K562 (cell line): ENCODE results near the gene PAQR7. TPM values are rescaled to one million over a fixed set of nuclear protein-coding genes. Genes with fewer than 3 reads are reported as not detected.

ENCODE experiments used
- ADNP ChIP-seq: fragments of 200-800 bp; sonication (Bioruptor generic); IDR thresholded peaks from 2 replicates; pipeline ENCODE4 v1.6.1; 2016; ENCODE audit warnings: missing genetic modification characterization, missing compliant biosample characterization
- ASH1L ChIP-seq: fragments of 450-650 bp; IDR thresholded peaks from 2 replicates; pipeline ENCODE4 v1.6.1; 2018; ENCODE audit warnings: borderline replicate concordance, mild to moderate bottlenecking, low read depth; ENCODE audit not compliant: partially characterized antibody
- KHSRP ChIP-seq: fragments of 450-650 bp; IDR thresholded peaks from 2 replicates; pipeline ENCODE4 v1.6.1; 2017
- NFE2L1 ChIP-seq: fragments of 450-650 bp; IDR thresholded peaks from 2 replicates; pipeline ENCODE4 v1.6.1; 2016; ENCODE audit warnings: missing genetic modification characterization, low read depth, mild to moderate bottlenecking, missing compliant biosample characterization, moderate library complexity, borderline replicate concordance
- NFIC ChIP-seq: fragments of 450-650 bp; IDR thresholded peaks from 2 replicates; pipeline ENCODE4 v1.6.1; 2017; ENCODE audit warnings: mild to moderate bottlenecking, inconsistent platforms
- NR4A1 ChIP-seq, 2 experiments: fragments of 250-450 bp in 1 of 2; fragments of 450-650 bp in 1 of 2; sonication (Bioruptor Pico) in 1 of 2; IDR thresholded peaks; 2 replicates each; pipeline versions ENCODE4 v1.4.0 to v1.6.1; 2016 to 2020; ENCODE audit warnings: mild to moderate bottlenecking in 2 of 2, missing compliant biosample characterization in 1 of 2, missing genetic modification characterization in 1 of 2, moderate library complexity in 1 of 2
- PCBP2 ChIP-seq: fragments of 200-400 bp; formaldehyde crosslinking; IDR thresholded peaks from 2 replicates; pipeline ENCODE4 v1.6.1; 2018; ENCODE audit warnings: low read length, low read depth, mild to moderate bottlenecking, moderate library complexity; ENCODE audit not compliant: poor library complexity, severe bottlenecking
- POLR2B ChIP-seq: fragments of 450-650 bp; IDR thresholded peaks from 2 replicates; pipeline ENCODE4 v1.6.1; 2018; ENCODE audit warnings: low read depth; ENCODE audit not compliant: partially characterized antibody
- RBFOX2 ChIP-seq: fragments of 200-400 bp; formaldehyde crosslinking; IDR thresholded peaks from 2 replicates; pipeline ENCODE4 v1.6.1; 2017; ENCODE audit warnings: low read depth, mild to moderate bottlenecking, low read length, moderate library complexity
- SNIP1 ChIP-seq: fragments of 450-650 bp; IDR thresholded peaks from 2 replicates; pipeline ENCODE4 v1.7.1; 2017; ENCODE audit warnings: low read depth, mild to moderate bottlenecking
- SRF ChIP-seq, 2 experiments: fragments of 250-450, 450-650 bp in 1 of 2; sonication (Bioruptor Pico) in 1 of 2; sonication (generic) in 1 of 2; formaldehyde crosslinking; IDR thresholded peaks; 2 replicates each; pipeline versions ENCODE4 v1.5.0 to v1.5.1; 2020 to 2022; ENCODE audit warnings: mild to moderate bottlenecking in 1 of 2, missing genetic modification reagents in 1 of 2
- TRIM24 ChIP-seq, 2 experiments: fragments of 450-650 bp; IDR thresholded peaks; 2 replicates each; pipeline ENCODE4 v1.6.1; 2016
- USF2 ChIP-seq: sonication (generic); formaldehyde crosslinking; IDR thresholded peaks from 2 replicates; pipeline ENCODE4 v1.5.0; 2020; ENCODE audit warnings: missing genetic modification reagents
- XRCC3 ChIP-seq: fragments of 450-650 bp; IDR thresholded peaks from 2 replicates; pipeline ENCODE4 v1.6.1; 2017; ENCODE audit warnings: mild to moderate bottlenecking, moderate library complexity
- ZFP36 ChIP-seq: fragments of 150-350 bp; IDR thresholded peaks from 2 replicates; pipeline ENCODE4 v1.6.1; 2018; ENCODE audit warnings: low read length, low read depth; ENCODE audit not compliant: partially characterized antibody
- ZNF253 ChIP-seq: fragments of 250-450 bp; sonication (Bioruptor Pico); conservative IDR thresholded peaks from 2 replicates; pipeline ENCODE4 v1.6.1; 2021; ENCODE audit warnings: mild to moderate bottlenecking
- ZNF639 ChIP-seq, 2 experiments: fragments of 200-800 bp in 1 of 2; sonication (Bioruptor generic) in 1 of 2; sonication (generic) in 1 of 2; formaldehyde crosslinking in 1 of 2; IDR thresholded peaks in 1 of 2; conservative IDR thresholded peaks in 1 of 2; 2 replicates each; pipeline versions ENCODE4 v1.5.0 to v1.6.1; 2016 to 2020; ENCODE audit warnings: missing compliant biosample characterization in 1 of 2, missing genetic modification characterization in 1 of 2, missing genetic modification reagents in 1 of 2
- polyA plus RNA-seq, 8 experiments: library from polyadenylated mRNA; depleted of rRNA in 4 of 8; stranded (reverse) in 5 of 8; unstranded in 3 of 8; fragments of >200 nt; fragmentation: Nextera tagmentation in 2 of 8; fragmentation: Illumina TruSeq in 1 of 8; extraction: Ambion mirVana in 2 of 8; extraction: Trizol in 1 of 8; gene quantifications; 2 replicates each; pipeline versions ENCODE4 v1.2.1 to v1.2.3, GENCODE V29; 2011 to 2014; ENCODE audit warnings: inconsistent platforms in 1 of 8, missing spikeins in 1 of 8
- total RNA-seq, 7 experiments: library from RNA; depleted of rRNA in 6 of 7; stranded (reverse); fragments of >200 nt in 6 of 7; fragmentation: Illumina TruSeq in 2 of 7; extraction: Trizol in 2 of 7; gene quantifications; 2 replicates each; pipeline versions ENCODE4 v1.2.1 to v1.2.3, GENCODE V29; 2011 to 2021; ENCODE audit warnings: low replicate concordance in 1 of 7
- TF ChIP-seq, protein P1 (sequence below): fragments of 250-450 bp; sonication (Bioruptor Pico); IDR thresholded peaks from 2 replicates; pipeline ENCODE4 v1.8.0; 2022; ENCODE audit warnings: inconsistent platforms, mild to moderate bottlenecking, moderate library complexity, borderline replicate concordance
- TF ChIP-seq, protein P2 (sequence below): fragments of 250-450 bp; sonication (Bioruptor Pico); IDR thresholded peaks from 2 replicates; pipeline ENCODE4 v1.5.0; 2020; ENCODE audit warnings: mild to moderate bottlenecking
- TF ChIP-seq, protein P3 (sequence below), 2 experiments: fragments of 450-650 bp; IDR thresholded peaks; 2 replicates each; pipeline ENCODE4 v1.6.1; 2016

The PAQR7 gene
- total and polyA plus RNA-seq, 9 of the 15 experiments (the other 6 are each of a cell fraction or from before 2014, with no cell fraction given) = 1.1 to 5.2 (median 2.6) TPM

DNA sequence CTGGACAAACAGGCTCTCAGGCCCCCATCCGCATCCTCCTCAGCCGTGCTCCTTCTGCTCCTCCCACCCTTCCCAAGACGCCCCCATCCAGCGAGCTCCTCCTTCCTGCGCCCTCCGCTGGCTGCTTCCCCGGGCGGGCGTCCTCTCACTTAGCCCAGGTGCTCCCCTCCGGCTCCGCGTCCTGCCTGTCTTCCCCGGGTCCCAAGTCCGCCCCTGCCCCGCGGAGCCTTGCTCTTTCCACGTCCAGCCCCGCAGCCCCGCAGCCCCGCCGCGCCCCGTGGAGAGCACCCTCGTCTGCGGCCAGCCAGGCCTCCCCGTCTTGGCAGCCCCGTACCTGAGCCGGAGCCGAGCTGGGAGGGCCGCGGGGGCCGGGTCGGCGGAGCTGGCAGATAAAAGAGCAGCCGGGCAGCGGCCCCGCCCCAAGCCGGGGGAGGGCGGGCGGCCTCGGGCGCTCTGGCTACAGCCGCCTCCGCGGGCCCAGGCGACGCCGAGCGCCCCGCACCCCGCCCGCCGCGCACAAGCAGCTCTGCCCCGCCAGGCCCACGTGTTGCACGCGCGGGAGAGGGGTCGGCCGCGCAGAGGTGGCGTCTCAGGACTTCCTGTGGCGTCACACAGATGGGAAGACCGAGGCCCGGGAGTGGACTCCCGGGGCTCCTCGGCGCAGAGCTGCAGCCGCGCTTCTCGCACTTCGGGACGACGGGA, at the start of gene PAQR7 (continued):
- TF ChIP-seq ZFP36 = no peak
- peak; percentile 87 for TF ChIP-seq RBFOX2
- TF ChIP-seq USF2 = peak; percentile 75
- peak; percentile 65 for TF ChIP-seq NFIC
- TF ChIP-seq SRF (CRISPR knock-in tag; IDR thresholded peaks at IDR 0.05) = no peak
- no peak for TF ChIP-seq NFE2L1 (tag)
- no peak for TF ChIP-seq PCBP2
- TF ChIP-seq ZNF639 (CRISPR knock-in tag; conservative IDR thresholded peaks at IDR 0.05 in 1 of 2, IDR thresholded peaks at IDR 0.05 in 1 of 2) = peak in 1 of 2 experiments; percentile 74; a peak in 2 of 4 replicates
- TF ChIP-seq ADNP (tag) = no peak
- TF ChIP-seq POLR2B = peak; percentile 61
- no peak for TF ChIP-seq ZNF253 (CRISPR knock-in tag)
- TF ChIP-seq, protein P1, sequence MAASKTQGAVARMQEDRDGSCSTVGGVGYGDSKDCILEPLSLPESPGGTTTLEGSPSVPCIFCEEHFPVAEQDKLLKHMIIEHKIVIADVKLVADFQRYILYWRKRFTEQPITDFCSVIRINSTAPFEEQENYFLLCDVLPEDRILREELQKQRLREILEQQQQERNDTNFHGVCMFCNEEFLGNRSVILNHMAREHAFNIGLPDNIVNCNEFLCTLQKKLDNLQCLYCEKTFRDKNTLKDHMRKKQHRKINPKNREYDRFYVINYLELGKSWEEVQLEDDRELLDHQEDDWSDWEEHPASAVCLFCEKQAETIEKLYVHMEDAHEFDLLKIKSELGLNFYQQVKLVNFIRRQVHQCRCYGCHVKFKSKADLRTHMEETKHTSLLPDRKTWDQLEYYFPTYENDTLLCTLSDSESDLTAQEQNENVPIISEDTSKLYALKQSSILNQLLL = no peak
- no peak for TF ChIP-seq ASH1L
- no peak for TF ChIP-seq KHSRP
- TF ChIP-seq, protein P2, sequence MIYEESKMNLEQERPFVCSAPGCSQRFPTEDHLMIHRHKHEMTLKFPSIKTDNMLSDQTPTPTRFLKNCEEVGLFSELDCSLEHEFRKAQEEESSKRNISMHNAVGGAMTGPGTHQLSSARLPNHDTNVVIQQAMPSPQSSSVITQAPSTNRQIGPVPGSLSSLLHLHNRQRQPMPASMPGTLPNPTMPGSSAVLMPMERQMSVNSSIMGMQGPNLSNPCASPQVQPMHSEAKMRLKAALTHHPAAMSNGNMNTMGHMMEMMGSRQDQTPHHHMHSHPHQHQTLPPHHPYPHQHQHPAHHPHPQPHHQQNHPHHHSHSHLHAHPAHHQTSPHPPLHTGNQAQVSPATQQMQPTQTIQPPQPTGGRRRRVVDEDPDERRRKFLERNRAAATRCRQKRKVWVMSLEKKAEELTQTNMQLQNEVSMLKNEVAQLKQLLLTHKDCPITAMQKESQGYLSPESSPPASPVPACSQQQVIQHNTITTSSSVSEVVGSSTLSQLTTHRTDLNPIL (CRISPR knock-in tag) = no peak
- TF ChIP-seq, protein P3, sequence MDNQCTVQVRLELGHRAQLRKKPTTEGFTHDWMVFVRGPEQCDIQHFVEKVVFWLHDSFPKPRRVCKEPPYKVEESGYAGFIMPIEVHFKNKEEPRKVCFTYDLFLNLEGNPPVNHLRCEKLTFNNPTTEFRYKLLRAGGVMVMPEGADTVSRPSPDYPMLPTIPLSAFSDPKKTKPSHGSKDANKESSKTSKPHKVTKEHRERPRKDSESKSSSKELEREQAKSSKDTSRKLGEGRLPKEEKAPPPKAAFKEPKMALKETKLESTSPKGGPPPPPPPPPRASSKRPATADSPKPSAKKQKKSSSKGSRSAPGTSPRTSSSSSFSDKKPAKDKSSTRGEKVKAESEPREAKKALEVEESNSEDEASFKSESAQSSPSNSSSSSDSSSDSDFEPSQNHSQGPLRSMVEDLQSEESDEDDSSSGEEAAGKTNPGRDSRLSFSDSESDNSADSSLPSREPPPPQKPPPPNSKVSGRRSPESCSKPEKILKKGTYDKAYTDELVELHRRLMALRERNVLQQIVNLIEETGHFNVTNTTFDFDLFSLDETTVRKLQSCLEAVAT (IDR thresholded peaks at IDR 0.05) = peak in 1 of 2 experiments; percentile 64; a peak in 2 of 4 replicates
- TF ChIP-seq TRIM24 (IDR thresholded peaks at IDR 0.05) = no peak
- peak; percentile 97; the same call in 1 of the 2 replicates for TF ChIP-seq NR4A1 (CRISPR knock-in tag; IDR thresholded peaks at IDR 0.05)
- peak; percentile 79; the same call in 1 of the 2 replicates for TF ChIP-seq NR4A1 (tag; IDR thresholded peaks at IDR 0.05)
- TF ChIP-seq XRCC3 = no peak
- TF ChIP-seq SNIP1 = no peak
